Measurements from ENCODE around the gene SPG11. TPM values are rescaled to one million over a fixed set of nuclear protein-coding genes. Genes with fewer than 3 reads are reported as not detected.

The SPG11 gene
- total and polyA plus RNA-seq, 9 of the 15 experiments (the other 6 are each of a cell fraction or from before 2014, with no cell fraction given): 23.3 to 71.2 (median 45.6) TPM

DNA sequence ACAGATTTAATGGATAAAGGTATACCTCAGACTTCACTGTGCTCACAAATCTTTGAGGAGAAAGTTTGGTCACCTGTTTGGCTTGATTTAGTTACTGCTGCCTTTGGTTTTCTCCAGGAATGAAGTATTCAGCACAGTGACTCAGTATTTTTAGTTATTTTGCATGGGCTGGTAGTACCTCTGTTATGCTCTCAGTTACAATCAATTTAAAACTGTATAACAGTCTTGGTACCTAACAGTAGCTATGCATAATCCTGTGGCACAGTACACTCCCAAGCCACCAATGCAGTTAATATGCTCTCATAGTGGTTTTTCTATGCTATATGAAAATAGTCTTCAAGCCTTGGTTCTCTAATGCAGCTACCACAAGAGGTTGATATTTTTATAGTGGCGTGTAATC is 138.4 kb downstream of the SPG11 start (continued):
- TF ChIP-seq, protein P1, sequence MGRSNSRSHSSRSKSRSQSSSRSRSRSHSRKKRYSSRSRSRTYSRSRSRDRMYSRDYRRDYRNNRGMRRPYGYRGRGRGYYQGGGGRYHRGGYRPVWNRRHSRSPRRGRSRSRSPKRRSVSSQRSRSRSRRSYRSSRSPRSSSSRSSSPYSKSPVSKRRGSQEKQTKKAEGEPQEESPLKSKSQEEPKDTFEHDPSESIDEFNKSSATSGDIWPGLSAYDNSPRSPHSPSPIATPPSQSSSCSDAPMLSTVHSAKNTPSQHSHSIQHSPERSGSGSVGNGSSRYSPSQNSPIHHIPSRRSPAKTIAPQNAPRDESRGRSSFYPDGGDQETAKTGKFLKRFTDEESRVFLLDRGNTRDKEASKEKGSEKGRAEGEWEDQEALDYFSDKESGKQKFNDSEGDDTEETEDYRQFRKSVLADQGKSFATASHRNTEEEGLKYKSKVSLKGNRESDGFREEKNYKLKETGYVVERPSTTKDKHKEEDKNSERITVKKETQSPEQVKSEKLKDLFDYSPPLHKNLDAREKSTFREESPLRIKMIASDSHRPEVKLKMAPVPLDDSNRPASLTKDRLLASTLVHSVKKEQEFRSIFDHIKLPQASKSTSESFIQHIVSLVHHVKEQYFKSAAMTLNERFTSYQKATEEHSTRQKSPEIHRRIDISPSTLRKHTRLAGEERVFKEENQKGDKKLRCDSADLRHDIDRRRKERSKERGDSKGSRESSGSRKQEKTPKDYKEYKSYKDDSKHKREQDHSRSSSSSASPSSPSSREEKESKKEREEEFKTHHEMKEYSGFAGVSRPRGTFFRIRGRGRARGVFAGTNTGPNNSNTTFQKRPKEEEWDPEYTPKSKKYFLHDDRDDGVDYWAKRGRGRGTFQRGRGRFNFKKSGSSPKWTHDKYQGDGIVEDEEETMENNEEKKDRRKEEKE (IDR thresholded peaks at IDR 0.05; ENCODE audit: borderline replicate concordance in 1 of 2, control insufficient read depth in 1 of 2, low read depth in 2 of 2, low read length in 1 of 2): no peak
- TF ChIP-seq CREB3L1 (IDR thresholded peaks at IDR 0.05; ENCODE audit: borderline replicate concordance, low read depth): no peak
- TF ChIP-seq NFYB (IDR thresholded peaks at IDR 0.05; ENCODE audit: extremely low read depth, insufficient read length): no peak
- no peak for TF ChIP-seq ZEB2 (IDR thresholded peaks at IDR 0.05)
- no peak for TF ChIP-seq NR2C2 (CRISPR knock-in tag; IDR thresholded peaks at IDR 0.05)
- TF ChIP-seq NR2C2 (tag; IDR thresholded peaks at IDR 0.05): no peak

- Histone ChIP-seq H3K9me1 (ENCODE audit: control insufficient read depth, insufficient read depth, low read length) (no peaks in the 10 kb centered on the region), H3K9ac (ENCODE audit: insufficient read depth in 1 of 2, low read depth in 2 of 2, low read length in 2 of 2) (no peak overlapping the region), H3K9me3 (replicated peaks; ENCODE audit: control insufficient read depth, insufficient read depth, low read depth, low read length) (no peaks in the 10 kb centered on the region), H3K4me3 (no peak overlapping the region), H3K27ac (ENCODE audit: extremely low read depth, low read depth, low read length) (no peak overlapping the region), H3K27me3 (ENCODE audit: control insufficient read depth in 2 of 2, insufficient read depth in 2 of 2, low read length in 2 of 2) (no peaks in the 10 kb centered on the region), H3K79me2 (ENCODE audit: control insufficient read depth, insufficient read depth, low read length) (no peaks in the 10 kb centered on the region), H3K36me3 (ENCODE audit: control insufficient read depth, insufficient read depth, low read length) (peaks cover 68% of the 10 kb centered on the region; the same call in 2 of the 3 replicates), H3K4me1 (replicated peaks in 1 of 2; ENCODE audit: control insufficient read depth in 2 of 2, insufficient read depth in 2 of 2, low read length in 2 of 2) (no peaks in the 10 kb centered on the region), H4K20me1 (replicated peaks; ENCODE audit: control insufficient read depth, insufficient read depth, low read length) (no peaks in the 10 kb centered on the region), H2AFZ (ENCODE audit: low read depth, low read length) (no peak overlapping the region), H3K4me2 (ENCODE audit: insufficient read depth, low read length) (no peak overlapping the region)
- ATAC-seq (no peak), DNase-seq (ENCODE audit: extremely low read depth in 1 of 4, low spot score in 3 of 4) (no peak), FAIRE-seq (no peak)
- WGBS (ENCODE audit: insufficient coverage, low coverage, missing lambda C conversion rate): 90% methylated on average over 3 of the region's 6 CpGs
- CTCF ChIA-PET (ENCODE audit: low intra/inter-chr PET ratio): no interaction called here
- intact Hi-C loops (cut with micrococcal nuclease) (no loop called here), in situ Hi-C loops (cut with MboI) (no loop called here)
- POLR2A ChIA-PET: interaction anchor here (0.8 kb wide), 1 partner anchor 8 kb away, joined by 4 read pairs; no protein-coding TSS in a partner anchor
- no TSS peak for BruUV-seq (replicated peaks)
- TF ChIP-seq IRF2 (CRISPR knock-in tag; IDR thresholded peaks at IDR 0.05) (no peak), DACH1 (IDR thresholded peaks at IDR 0.05; ENCODE audit: partially characterized antibody) (peak; percentile 70), MAFG (tag; conservative IDR thresholded peaks at IDR 0.05) (peak; percentile 70), NFE2L1 (tag; IDR thresholded peaks at IDR 0.05; ENCODE audit: borderline replicate concordance, low read depth) (peak; percentile 58; the same call in 1 of the 2 replicates), KLF13 (tag; IDR thresholded peaks at IDR 0.05; ENCODE audit: borderline replicate concordance, low read depth) (no peak), C11orf30 (IDR thresholded peaks at IDR 0.05; ENCODE audit: low read depth) (peak; percentile 40; the same call in 1 of the 2 replicates)
- TF ChIP-seq, protein P2, sequence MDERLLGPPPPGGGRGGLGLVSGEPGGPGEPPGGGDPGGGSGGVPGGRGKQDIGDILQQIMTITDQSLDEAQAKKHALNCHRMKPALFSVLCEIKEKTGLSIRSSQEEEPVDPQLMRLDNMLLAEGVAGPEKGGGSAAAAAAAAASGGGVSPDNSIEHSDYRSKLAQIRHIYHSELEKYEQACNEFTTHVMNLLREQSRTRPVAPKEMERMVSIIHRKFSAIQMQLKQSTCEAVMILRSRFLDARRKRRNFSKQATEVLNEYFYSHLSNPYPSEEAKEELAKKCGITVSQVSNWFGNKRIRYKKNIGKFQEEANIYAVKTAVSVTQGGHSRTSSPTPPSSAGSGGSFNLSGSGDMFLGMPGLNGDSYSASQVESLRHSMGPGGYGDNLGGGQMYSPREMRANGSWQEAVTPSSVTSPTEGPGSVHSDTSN (CRISPR knock-in tag; IDR thresholded peaks at IDR 0.05; ENCODE audit: low read depth): no peak
- TF ChIP-seq, protein P2 (tag; conservative IDR thresholded peaks at IDR 0.05; ENCODE audit: low read depth): no peak
Measured at GRCh38 chr15:44519537-44519936, 143.9 kb downstream of the SPG11 start.

Data from K562 (cell line).